Posterior vena cava (tissue), 2 donors: ENCODE results near the gene TMEM101. TPM values are rescaled to one million over a fixed set of nuclear protein-coding genes. Genes with fewer than 3 reads are reported as not detected.

Experiments used
- total RNA-seq, 2 donors: library from RNA; stranded (reverse); fragmentation: NEBNext Ultra II Directional; extraction: Animal tissue kit (Norgen Biotek cat#: 25700); gene quantifications; one replicate each; pipeline ENCODE4 v1.2.1, GENCODE V29; 2021
- donor health status: DM: yes; HTN: yes; CAD: no.
- donor health status: DM: yes; HTN: yes; CAD: no.

The TMEM101 gene
- total RNA-seq, 2 donors from 2014 or later, result 12.9 to 14.8 TPM

Other genes starting within 250 kb of the TMEM101 start
- 100 to 1,000 TPM; 169 to 172 TPM for gene DUSP3, start 236.0 kb downstream of the TMEM101 start, total RNA-seq
- not detected for gene CFAP97D1, start 234.5 kb downstream of the TMEM101 start, total RNA-seq
- gene MPP3, start 181.8 kb downstream of the TMEM101 start, total RNA-seq, result 10 to 100 TPM in 1 of 2 donors, 1 to 10 TPM in 1; 8.5 to 10.2 TPM
- 1 to 10 TPM; 3.5 to 5.1 TPM for gene CD300LG, start 167.8 kb downstream of the TMEM101 start, total RNA-seq
- 10 to 100 TPM; 11.4 to 15.5 TPM for gene MPP2, start 107.4 kb downstream of the TMEM101 start, total RNA-seq
- not detected for gene PPY, start 72.5 kb downstream of the TMEM101 start, total RNA-seq
- not detected for gene PYY, start 61.0 kb downstream of the TMEM101 start, total RNA-seq
- gene NAGS, start 10.3 kb downstream of the TMEM101 start, total RNA-seq, result 1 to 10 TPM in 1 of 2 donors, under 1 TPM in 1; 0.86 to 1.2 TPM
- gene LSM12, start 51.7 kb upstream of the TMEM101 start, total RNA-seq, result 10 to 100 TPM; 37.5 to 38.2 TPM
- gene G6PC3, start 55.8 kb upstream of the TMEM101 start, total RNA-seq, result 10 to 100 TPM; 40.3 to 41.4 TPM
- gene HDAC5, start 108.7 kb upstream of the TMEM101 start, total RNA-seq, result 10 to 100 TPM; 28.5 to 51.7 TPM
- gene HROB, start 127.0 kb upstream of the TMEM101 start, total RNA-seq, result 1 to 10 TPM in 1 of 2 donors, under 1 TPM in 1; 0.65 to 1.2 TPM
- gene ASB16, start 155.7 kb upstream of the TMEM101 start, total RNA-seq, result 1 to 10 TPM in 1 of 2 donors, under 1 TPM in 1; 0.19 to 1.5 TPM
- gene TMUB2, start 172.0 kb upstream of the TMEM101 start, total RNA-seq, result 10 to 100 TPM; 26.3 to 31.2 TPM
- 10 to 100 TPM; 49.2 to 61.9 TPM for gene ATXN7L3, start 184.9 kb upstream of the TMEM101 start, total RNA-seq
- 10 to 100 TPM; 42.6 to 59.7 TPM for gene UBTF, start 204.7 kb upstream of the TMEM101 start, total RNA-seq